Lower lobe of right lung (tissue), 2 donors: ENCODE results near the gene PLEKHH3. TPM values are rescaled to one million over a fixed set of nuclear protein-coding genes. Genes with fewer than 3 reads are reported as not detected.

Experiments
- ATAC-seq, 2 donors: fragments of 200-7000 bp; cut with Tn5 transposase; one replicate each; pipeline ENCODE4 v1.9.1; 2020 to 2022; ENCODE audit warnings: mild to moderate bottlenecking in 2 of 2, moderate library complexity in 2 of 2
- DNase-seq: peaks from one replicate; pipeline ENCODE4 v3.0.0-alpha.2; 2020
- H3K27ac ChIP-seq: fragments of 200-600 bp; one replicate; pipeline ENCODE4 v1.8.0; 2022
- H3K27me3 ChIP-seq: fragments of 200-600 bp; one replicate; pipeline ENCODE4 v1.8.0; 2022; ENCODE audit warnings: low read depth
- H3K36me3 ChIP-seq: fragments of 200-600 bp; one replicate; pipeline ENCODE4 v1.8.0; 2022; ENCODE audit warnings: mild to moderate bottlenecking
- H3K4me1 ChIP-seq: fragments of 200-600 bp; one replicate; pipeline ENCODE4 v1.8.0; 2022
- H3K4me3 ChIP-seq: fragments of 200-600 bp; one replicate; pipeline ENCODE4 v1.8.0; 2022; ENCODE audit warnings: mild to moderate bottlenecking
- H3K9me3 ChIP-seq: fragments of 200-600 bp; one replicate; pipeline ENCODE4 v1.8.0; 2022
- intact Hi-C: fragments of 100-400 bp; cut with DNase I; formaldehyde crosslinking; loops from one replicate; pipeline ENCODE4 v1.11.0; 2022
- total RNA-seq: library from RNA; stranded (reverse); fragmentation: NEBNext Ultra II Directional; extraction: Animal tissue kit (Norgen Biotek cat#: 25700); gene quantifications from one replicate; pipeline ENCODE4 v1.2.1, GENCODE V29; 2021
- TF ChIP-seq, protein P1 (sequence below): fragments of 200-600 bp; IDR thresholded peaks from one replicate; pipeline ENCODE4 v1.8.0; 2022; ENCODE audit warnings: antibody characterized with exemption, mild to moderate bottlenecking
- donor health status: DM: no; HTN: yes; CAD: no; lungs with severe emphysema.

Gene PLEKHH3
- total RNA-seq, 1 donor from 2014 or later = 18.3 TPM

GRCh38 chr17:42686520-42687128 lies 9.8 kb upstream of the PLEKHH3 start:
- H3K4me3 ChIP-seq = no peak overlapping the region
- TF ChIP-seq, protein P1, sequence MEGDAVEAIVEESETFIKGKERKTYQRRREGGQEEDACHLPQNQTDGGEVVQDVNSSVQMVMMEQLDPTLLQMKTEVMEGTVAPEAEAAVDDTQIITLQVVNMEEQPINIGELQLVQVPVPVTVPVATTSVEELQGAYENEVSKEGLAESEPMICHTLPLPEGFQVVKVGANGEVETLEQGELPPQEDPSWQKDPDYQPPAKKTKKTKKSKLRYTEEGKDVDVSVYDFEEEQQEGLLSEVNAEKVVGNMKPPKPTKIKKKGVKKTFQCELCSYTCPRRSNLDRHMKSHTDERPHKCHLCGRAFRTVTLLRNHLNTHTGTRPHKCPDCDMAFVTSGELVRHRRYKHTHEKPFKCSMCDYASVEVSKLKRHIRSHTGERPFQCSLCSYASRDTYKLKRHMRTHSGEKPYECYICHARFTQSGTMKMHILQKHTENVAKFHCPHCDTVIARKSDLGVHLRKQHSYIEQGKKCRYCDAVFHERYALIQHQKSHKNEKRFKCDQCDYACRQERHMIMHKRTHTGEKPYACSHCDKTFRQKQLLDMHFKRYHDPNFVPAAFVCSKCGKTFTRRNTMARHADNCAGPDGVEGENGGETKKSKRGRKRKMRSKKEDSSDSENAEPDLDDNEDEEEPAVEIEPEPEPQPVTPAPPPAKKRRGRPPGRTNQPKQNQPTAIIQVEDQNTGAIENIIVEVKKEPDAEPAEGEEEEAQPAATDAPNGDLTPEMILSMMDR = no peak
- peaks cover 22% of the 10 kb centered on the region for H3K36me3 ChIP-seq
- no peaks in the 10 kb centered on the region for H3K9me3 ChIP-seq
- ATAC-seq = no peak
- no peak for DNase-seq
- H3K4me1 ChIP-seq = peaks cover 26% of the 10 kb centered on the region
- no peak overlapping the region for H3K27ac ChIP-seq
- H3K27me3 ChIP-seq = no peaks in the 10 kb centered on the region
- intact Hi-C loops = no loop called here

GRCh38 chr17:42685831-42686230 lies 9.0 kb upstream of the PLEKHH3 start:
- DNase-seq = no peak
- Histone ChIP-seq H3K27me3 (no peaks in the 10 kb centered on the region), H3K27ac (no peak overlapping the region)

DNA sequence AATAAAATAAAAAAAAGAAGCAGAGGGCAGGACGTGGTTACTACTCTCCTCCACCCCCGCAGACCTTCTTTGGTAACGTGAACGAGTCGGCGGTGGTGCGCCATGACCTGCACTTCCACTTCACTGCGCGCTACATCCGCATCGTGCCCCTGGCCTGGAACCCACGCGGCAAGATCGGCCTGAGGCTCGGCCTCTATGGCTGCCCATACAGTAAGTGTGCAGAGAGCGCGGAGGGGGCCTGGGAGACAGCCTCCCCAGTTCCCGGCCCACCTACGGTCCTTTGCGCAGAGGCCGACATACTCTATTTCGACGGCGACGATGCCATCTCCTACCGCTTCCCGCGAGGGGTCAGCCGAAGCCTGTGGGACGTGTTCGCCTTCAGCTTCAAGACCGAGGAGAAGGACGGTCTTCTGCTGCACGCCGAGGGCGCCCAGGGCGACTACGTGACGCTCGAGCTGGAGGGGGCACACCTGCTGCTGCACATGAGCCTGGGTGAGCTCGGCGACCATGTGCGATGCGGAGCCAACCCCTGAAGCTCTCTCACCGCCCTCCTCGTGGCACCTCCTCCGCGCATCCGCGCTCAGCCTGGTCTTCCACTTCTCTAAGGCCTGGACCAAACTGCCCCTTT lies 8.2 kb upstream of the PLEKHH3 start:
- Histone ChIP-seq H3K9me3 (no peaks in the 10 kb centered on the region), H3K36me3 (peaks cover 13% of the 10 kb centered on the region), H3K4me1 (peaks cover 40% of the 10 kb centered on the region), H3K27ac (no peak overlapping the region), H3K4me3 (no peak overlapping the region), H3K27me3 (no peaks in the 10 kb centered on the region)
- DNase-seq (no peak), ATAC-seq (no peak)
- intact Hi-C loops = no loop called here
- TF ChIP-seq, protein P1 = no peak

More at GRCh38 chr17:42685831-42686230, 9.0 kb upstream of the PLEKHH3 start:
- Histone ChIP-seq H3K9me3 (no peaks in the 10 kb centered on the region), H3K4me1 (peaks cover 32% of the 10 kb centered on the region), H3K4me3 (no peak overlapping the region), H3K36me3 (peaks cover 16% of the 10 kb centered on the region)
- intact Hi-C loops = no loop called here
- ATAC-seq = no peak
- TF ChIP-seq, protein P1 = no peak

GRCh38 chr17:42683407-42684034 lies 6.7 kb upstream of the PLEKHH3 start:
- Histone ChIP-seq H3K27ac (no peak overlapping the region), H3K27me3 (no peaks in the 10 kb centered on the region), H3K36me3 (peaks cover 7% of the 10 kb centered on the region), H3K4me3 (peak overlapping the region; percentile 47), H3K4me1 (peaks cover 55% of the 10 kb centered on the region), H3K9me3 (no peaks in the 10 kb centered on the region)
- intact Hi-C loops = no loop called here
- TF ChIP-seq, protein P1 = no peak
- peak; percentile 13 to 22 for ATAC-seq
- DNase-seq = peak; percentile 71

DNA sequence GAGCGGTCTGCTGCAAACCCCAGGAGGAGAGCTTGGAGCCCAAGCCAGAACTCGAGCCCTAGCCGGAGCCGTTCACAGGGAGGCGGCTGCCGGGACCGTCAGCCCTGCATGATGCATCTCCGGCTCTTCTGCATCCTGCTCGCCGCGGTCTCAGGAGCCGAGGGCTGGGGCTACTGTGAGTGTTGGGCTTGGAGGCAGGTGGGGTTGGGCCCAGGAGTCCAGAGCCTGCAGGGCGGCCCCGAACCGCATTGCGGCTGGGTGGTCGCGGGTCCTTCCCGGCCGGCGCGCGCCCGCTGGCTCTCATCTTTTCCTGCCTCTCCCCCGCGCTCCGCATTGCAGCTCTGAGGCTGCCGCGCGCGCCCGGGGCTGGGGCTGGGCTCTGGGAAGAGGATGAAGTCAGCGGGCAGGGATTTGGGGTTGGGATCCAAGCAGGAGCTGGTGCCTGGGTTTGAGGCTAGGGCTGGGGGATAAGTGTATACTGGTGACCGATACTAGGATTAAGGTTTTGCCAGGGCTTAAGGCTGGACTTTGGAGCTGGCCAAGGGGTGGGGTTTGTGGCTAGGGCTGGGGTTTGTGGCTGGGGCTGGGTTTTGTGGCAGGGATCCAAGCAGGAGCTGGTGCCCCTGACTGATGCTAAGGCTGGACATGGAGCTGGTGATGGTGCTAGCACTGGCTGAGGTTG lies 6.1 kb upstream of the PLEKHH3 start:
- peak overlapping the region; percentile 47 for H3K4me3 ChIP-seq
- H3K27ac ChIP-seq = peak overlapping the region; percentile 43
- TF ChIP-seq, protein P1 = no peak
- intact Hi-C loops = no loop called here
- ATAC-seq (no peak), DNase-seq (no peak)
- no peaks in the 10 kb centered on the region for H3K27me3 ChIP-seq
- peaks cover 58% of the 10 kb centered on the region for H3K4me1 ChIP-seq
- no peaks in the 10 kb centered on the region for H3K9me3 ChIP-seq
- peaks cover 7% of the 10 kb centered on the region for H3K36me3 ChIP-seq
